Endothelial cell of umbilical vein (primary cell): ENCODE results near the gene XYLT1. TPM values are rescaled to one million over a fixed set of nuclear protein-coding genes. Genes with fewer than 3 reads are reported as not detected.

ENCODE experiments used
- BruUV-seq: library from RNA; stranded (reverse); fragments of 400-500 nt; replicated peaks from 2 replicates; lab custom pipeline; 2021; lab: Mats Ljungman, UMichigan
- CTCF ChIA-PET: fragments of 300-600, 350-600 bp; sonication (Branson Sonifier 250); formaldehyde crosslinking; loops from one replicate; lab custom pipeline; 2021; ENCODE audit warnings: antibody characterized with exemption, inconsistent platforms; lab: Charles Lee
- POLR2A ChIA-PET: fragments of 300-600, 350-600 bp; sonication (Branson Sonifier 250); formaldehyde crosslinking; loops from one replicate; lab custom pipeline; 2021; ENCODE audit warnings: antibody characterized with exemption, inconsistent platforms; lab: Charles Lee
- DNase-seq: peaks from one replicate; pipeline ENCODE4 v3.0.0-alpha.2; 2011; ENCODE audit warnings: low read depth, low spot score
- FAIRE-seq: peaks from 2 replicates; lab custom pipeline; 2011; peaks lifted over from hg19 to GRCh38; lab: Jason Lieb, UNC
- H2AFZ ChIP-seq: 2 replicates; pipeline ENCODE4 v1.6.0; 2012; ENCODE audit warnings: low read depth, low read length, control low read depth, inconsistent platforms
- H3K27ac ChIP-seq: 2 replicates; pipeline ENCODE4 v1.5.1; 2011; ENCODE audit warnings: low read depth, mild to moderate bottlenecking, control low read depth, low read length, moderate library complexity; ENCODE audit not compliant: insufficient read depth
- H3K27me3 ChIP-seq, 2 experiments: 2 replicates each; pipeline versions ENCODE4 v1.6.0 to v1.6.1; 2011; ENCODE audit warnings: low read length in 2 of 2, mixed read lengths in 1 of 2; ENCODE audit not compliant: control insufficient read depth in 2 of 2, insufficient read depth in 2 of 2
- H3K36me3 ChIP-seq, 2 experiments: 2 replicates in 1 of 2; 3 replicates in 1 of 2; pipeline ENCODE4 v1.5.1; 2011; ENCODE audit warnings: low read length in 2 of 2, mild to moderate bottlenecking in 1 of 2, moderate library complexity in 1 of 2; ENCODE audit not compliant: control insufficient read depth in 2 of 2, insufficient read depth in 2 of 2; ENCODE audit errors: extremely low read depth in 1 of 2
- H3K4me1 ChIP-seq: 3 replicates; pipeline ENCODE4 v1.5.1; 2011; ENCODE audit warnings: mild to moderate bottlenecking, low read length; ENCODE audit not compliant: control insufficient read depth, insufficient read depth; ENCODE audit errors: extremely low read depth
- H3K4me2 ChIP-seq: 2 replicates; pipeline ENCODE4 v1.6.1; 2011; ENCODE audit warnings: low read length, control low read depth, mixed read lengths; ENCODE audit not compliant: insufficient read depth
- H3K4me3 ChIP-seq, 3 experiments: fragments of 200-600 bp in 1 of 3; sonication (generic), shearing (Covaris generic) in 1 of 3; replicated peaks in 1 of 3; 2 replicates each; pipeline ENCODE4 v1.5.1; 2011 to 2016; ENCODE audit warnings: control low read depth in 3 of 3, low read length in 3 of 3, mild to moderate bottlenecking in 2 of 3, inconsistent platforms in 1 of 3, low read depth in 1 of 3, moderate library complexity in 1 of 3; ENCODE audit not compliant: insufficient read depth in 1 of 3
- H3K79me2 ChIP-seq: 2 replicates; pipeline ENCODE4 v1.6.0; 2012; ENCODE audit warnings: low read length, inconsistent platforms; ENCODE audit not compliant: control insufficient read depth, insufficient read depth
- H3K9ac ChIP-seq: replicated peaks from 2 replicates; pipeline ENCODE3; 2011; ENCODE audit warnings: low read length, control low read depth; ENCODE audit not compliant: insufficient read depth; ENCODE audit errors: extremely low read depth
- H3K9me1 ChIP-seq: replicated peaks from 3 replicates; pipeline ENCODE4 v1.6.0; 2011; ENCODE audit warnings: mild to moderate bottlenecking, low read length; ENCODE audit not compliant: control insufficient read depth, insufficient read depth; ENCODE audit errors: extremely low read depth
- H3K9me3 ChIP-seq: replicated peaks from 2 replicates; pipeline ENCODE4 v1.5.1; 2012; ENCODE audit warnings: low read length, inconsistent platforms; ENCODE audit not compliant: control insufficient read depth, insufficient read depth
- H4K20me1 ChIP-seq: replicated peaks from 2 replicates; pipeline ENCODE3; 2011; ENCODE audit warnings: mild to moderate bottlenecking, low read length; ENCODE audit not compliant: control insufficient read depth, insufficient read depth; ENCODE audit errors: extremely low read depth
- CTCF ChIP-seq, 2 donors: IDR thresholded peaks; 1 replicate in 1 of 2; 2 replicates in 1 of 2; pipeline ENCODE4 v1.5.1; 2011; ENCODE audit warnings: low read length in 2 of 2, mild to moderate bottlenecking in 2 of 2, moderate library complexity in 2 of 2, control low read depth in 1 of 2, inconsistent platforms in 1 of 2, low read depth in 1 of 2; ENCODE audit not compliant: insufficient read depth in 1 of 2; ENCODE audit errors: extremely low read depth in 1 of 2
- EZH2 ChIP-seq: IDR thresholded peaks from 2 replicates; pipeline ENCODE4 v1.6.1; 2012; ENCODE audit warnings: borderline replicate concordance, low read depth, mild to moderate bottlenecking, moderate library complexity, low read length, inconsistent platforms; ENCODE audit not compliant: severe bottlenecking
- FOS ChIP-seq: IDR thresholded peaks from 2 replicates; pipeline ENCODE4 v1.6.1; 2011; ENCODE audit warnings: mild to moderate bottlenecking, low read length, moderate library complexity, borderline replicate concordance; ENCODE audit not compliant: insufficient read depth
- GATA2 ChIP-seq: IDR thresholded peaks from 2 replicates; pipeline ENCODE4 v1.7.0; 2011; ENCODE audit warnings: low read depth, mild to moderate bottlenecking, moderate library complexity, mixed read lengths, low read length; ENCODE audit not compliant: insufficient read length, insufficient read depth
- JUN ChIP-seq: IDR thresholded peaks from 2 replicates; pipeline ENCODE4 v1.6.1; 2011; ENCODE audit warnings: borderline replicate concordance, low read depth; ENCODE audit not compliant: insufficient read length, insufficient read depth
- MAX ChIP-seq: IDR thresholded peaks from 2 replicates; pipeline ENCODE4 v1.6.1; 2011; ENCODE audit not compliant: insufficient read depth, insufficient read length
- MYC ChIP-seq: IDR thresholded peaks from one replicate; pipeline ENCODE4 v1.6.1; 2011; ENCODE audit warnings: mild to moderate bottlenecking, low read depth, low read length
- POLR2A ChIP-seq: IDR thresholded peaks from 2 replicates; pipeline ENCODE4 v1.6.1; 2012; ENCODE audit warnings: low read depth, mild to moderate bottlenecking, control low read depth, low read length
- POLR2AphosphoS5 ChIP-seq: IDR thresholded peaks from 2 replicates; pipeline ENCODE4 v1.6.1; 2012; ENCODE audit warnings: low read depth, mild to moderate bottlenecking, control low read depth, low read length, moderate library complexity; ENCODE audit not compliant: insufficient read depth
- dilution Hi-C: fragments of 300-500 bp; cut with MboI; formaldehyde crosslinking; loops from one replicate; pipeline ENCODE4 v1.15.0; 2019; ENCODE audit warnings: low sequenced_read_pairs; ENCODE audit not compliant: extremely low pct_ligation_motif_present
- intact Hi-C: fragments of 100-400 bp; cut with micrococcal nuclease; formaldehyde crosslinking; loops from one replicate; pipeline ENCODE4 v1.10.0; 2022
- polyA plus RNA-seq, 4 experiments: library from polyadenylated mRNA; depleted of rRNA in 3 of 4; stranded (reverse) in 3 of 4; unstranded in 1 of 4; fragments of >200 nt; gene quantifications; 2 replicates each; pipeline versions ENCODE4 v1.2.1 to v1.2.3, GENCODE V29; 2011 to 2012; ENCODE audit warnings: missing spikeins in 1 of 4
- total RNA-seq: library from RNA; stranded (reverse); gene quantifications from 2 replicates; pipeline ENCODE4 v1.2.3, GENCODE V29; 2021

XYLT1 gene
- total and polyA plus RNA-seq, 2 donors (not counting 3 experiments of a cell fraction or from before 2014, with no cell fraction given): 0.63 to 2.9 TPM

- BruUV-seq: no TSS peak
- peaks cover 5% of the 10 kb centered on the region for H3K9me3 ChIP-seq
- no peaks in the 10 kb centered on the region for H3K27me3 ChIP-seq
- no peaks in the 10 kb centered on the region for H3K9me1 ChIP-seq
- dilution Hi-C loops (no loop called here), intact Hi-C loops (no loop called here)
- TF ChIP-seq FOS: no peak
- no peak for TF ChIP-seq MYC
- no peak for TF ChIP-seq MAX
- no peak for TF ChIP-seq GATA2
- TF ChIP-seq POLR2AphosphoS5: no peak
- no peak for TF ChIP-seq EZH2
- TF ChIP-seq POLR2A: no peak
- no peak for TF ChIP-seq JUN
- no peak for TF ChIP-seq CTCF (IDR thresholded peaks at IDR 0.05; ENCODE audit: extremely low read depth in 1 of 2, insufficient read depth in 1 of 2, low read depth in 1 of 2, low read length in 2 of 2)
- H3K4me3 ChIP-seq: no peak overlapping the region
- POLR2A ChIA-PET: no interaction called here
- no peak overlapping the region for H3K4me2 ChIP-seq
- no peaks in the 10 kb centered on the region for H3K4me1 ChIP-seq
- no peak overlapping the region for H3K9ac ChIP-seq
- CTCF ChIA-PET: no interaction called here
- H3K27ac ChIP-seq: no peak overlapping the region
- no peaks in the 10 kb centered on the region for H4K20me1 ChIP-seq
- H3K36me3 ChIP-seq: no peaks in the 10 kb centered on the region
- no peaks in the 10 kb centered on the region for H3K79me2 ChIP-seq
- no peak for DNase-seq
- no peak overlapping the region for H2AFZ ChIP-seq
- FAIRE-seq: no peak
Measured at GRCh38 chr16:17171250-17172143, 299.3 kb downstream of the XYLT1 start.
